Neural crest cell (in vitro differentiated cells): Measurements from ENCODE around the gene CACNA2D3. TPM values are rescaled to one million over a fixed set of nuclear protein-coding genes. Genes with fewer than 3 reads are reported as not detected.

Source experiments
- DNase-seq: peaks from one replicate; pipeline ENCODE4 v3.0.0; 2021; ENCODE audit warnings: low read depth, mixed read lengths, low spot score
- H3K27ac Mint-ChIP-seq: one replicate; pipeline ENCODE4 v1.8.0; 2021; ENCODE audit warnings: mild to moderate bottlenecking, mixed read lengths; ENCODE audit not compliant: unreplicated experiment
- H3K27me3 Mint-ChIP-seq: 2 replicates; pipeline ENCODE4 v1.8.0; 2021; ENCODE audit warnings: low read depth, mild to moderate bottlenecking, mixed read lengths
- H3K36me3 Mint-ChIP-seq: 2 replicates; pipeline ENCODE4 v1.8.0; 2021; ENCODE audit warnings: low read depth, mild to moderate bottlenecking, mixed read lengths
- H3K4me1 Mint-ChIP-seq: 2 replicates; pipeline ENCODE4 v1.8.0; 2021; ENCODE audit warnings: mixed read lengths
- H3K4me3 Mint-ChIP-seq: one replicate; pipeline ENCODE4 v1.8.0; 2021; ENCODE audit warnings: mild to moderate bottlenecking, mixed read lengths
- H3K9me3 Mint-ChIP-seq: 2 replicates; pipeline ENCODE4 v1.8.0; 2021; ENCODE audit warnings: mixed read lengths
- total RNA-seq: library from RNA; stranded (reverse); gene quantifications from 2 replicates; pipeline ENCODE4 v1.2.1, GENCODE V29; 2021
- TF ChIP-seq, protein P1 (sequence below): fragments of 200-600 bp; sonication (generic); conservative IDR thresholded peaks from 2 replicates; pipeline ENCODE4 v1.5.0; 2021; ENCODE audit warnings: antibody characterized with exemption, mild to moderate bottlenecking

CACNA2D3 gene
- total RNA-seq, 1 donor from 2014 or later, result 0.82 TPM

DNA sequence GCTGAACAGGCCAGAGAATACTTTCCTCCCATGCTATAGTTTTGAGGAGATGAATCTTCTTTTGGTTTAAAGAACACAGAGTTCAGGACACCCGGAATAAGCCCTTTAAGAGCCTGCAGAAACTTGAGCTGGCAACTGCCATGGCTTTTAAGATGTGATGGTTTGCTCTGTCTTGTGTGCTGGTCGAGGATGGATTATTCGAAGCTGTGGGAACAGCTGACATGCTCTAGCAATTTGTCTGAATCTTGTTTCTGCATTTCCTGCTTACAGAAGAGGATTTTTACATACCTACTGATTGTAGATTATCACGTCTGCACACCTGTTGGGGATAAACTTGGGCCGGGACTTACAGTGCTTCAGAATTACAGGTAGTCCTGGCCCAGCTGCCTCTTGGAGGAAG is 408.6 kb downstream of the CACNA2D3 start:
- TF ChIP-seq, protein P1, sequence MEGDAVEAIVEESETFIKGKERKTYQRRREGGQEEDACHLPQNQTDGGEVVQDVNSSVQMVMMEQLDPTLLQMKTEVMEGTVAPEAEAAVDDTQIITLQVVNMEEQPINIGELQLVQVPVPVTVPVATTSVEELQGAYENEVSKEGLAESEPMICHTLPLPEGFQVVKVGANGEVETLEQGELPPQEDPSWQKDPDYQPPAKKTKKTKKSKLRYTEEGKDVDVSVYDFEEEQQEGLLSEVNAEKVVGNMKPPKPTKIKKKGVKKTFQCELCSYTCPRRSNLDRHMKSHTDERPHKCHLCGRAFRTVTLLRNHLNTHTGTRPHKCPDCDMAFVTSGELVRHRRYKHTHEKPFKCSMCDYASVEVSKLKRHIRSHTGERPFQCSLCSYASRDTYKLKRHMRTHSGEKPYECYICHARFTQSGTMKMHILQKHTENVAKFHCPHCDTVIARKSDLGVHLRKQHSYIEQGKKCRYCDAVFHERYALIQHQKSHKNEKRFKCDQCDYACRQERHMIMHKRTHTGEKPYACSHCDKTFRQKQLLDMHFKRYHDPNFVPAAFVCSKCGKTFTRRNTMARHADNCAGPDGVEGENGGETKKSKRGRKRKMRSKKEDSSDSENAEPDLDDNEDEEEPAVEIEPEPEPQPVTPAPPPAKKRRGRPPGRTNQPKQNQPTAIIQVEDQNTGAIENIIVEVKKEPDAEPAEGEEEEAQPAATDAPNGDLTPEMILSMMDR, result no peak
- no peaks in the 10 kb centered on the region for H3K4me1 Mint-ChIP-seq
- H3K36me3 Mint-ChIP-seq, result no peaks in the 10 kb centered on the region
- H3K9me3 Mint-ChIP-seq, result peaks cover 3% of the 10 kb centered on the region
- DNase-seq, result no peak
- no peak overlapping the region for H3K27ac Mint-ChIP-seq
- H3K4me3 Mint-ChIP-seq, result no peak overlapping the region
- H3K27me3 Mint-ChIP-seq, result peaks cover 8% of the 10 kb centered on the region

DNA sequence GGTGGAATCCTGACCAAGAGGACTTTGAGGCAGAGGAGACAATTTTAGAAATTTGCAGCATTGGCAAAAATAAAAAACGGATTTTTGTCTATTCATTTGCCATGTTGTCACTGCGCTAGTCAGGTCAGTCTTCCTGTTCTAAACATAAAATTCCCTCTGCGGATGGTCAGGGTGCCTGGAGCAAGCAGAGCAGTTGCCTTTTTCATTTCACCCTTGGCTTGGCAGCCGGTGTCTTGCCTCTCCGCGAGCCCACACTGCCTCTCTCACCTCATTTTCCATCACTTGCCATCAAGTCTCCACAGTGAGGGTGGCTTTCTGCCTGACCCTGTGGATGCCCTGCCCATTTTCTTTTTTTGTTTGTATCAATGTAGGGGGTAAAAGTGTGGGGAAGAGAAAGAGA is 409.4 kb downstream of the CACNA2D3 start:
- peaks cover 3% of the 10 kb centered on the region for H3K9me3 Mint-ChIP-seq
- H3K4me3 Mint-ChIP-seq, result no peak overlapping the region
- no peaks in the 10 kb centered on the region for H3K4me1 Mint-ChIP-seq
- TF ChIP-seq, protein P1, result no peak
- DNase-seq, result no peak
- no peaks in the 10 kb centered on the region for H3K36me3 Mint-ChIP-seq
- H3K27ac Mint-ChIP-seq, result no peak overlapping the region
- peaks cover 10% of the 10 kb centered on the region for H3K27me3 Mint-ChIP-seq

DNA sequence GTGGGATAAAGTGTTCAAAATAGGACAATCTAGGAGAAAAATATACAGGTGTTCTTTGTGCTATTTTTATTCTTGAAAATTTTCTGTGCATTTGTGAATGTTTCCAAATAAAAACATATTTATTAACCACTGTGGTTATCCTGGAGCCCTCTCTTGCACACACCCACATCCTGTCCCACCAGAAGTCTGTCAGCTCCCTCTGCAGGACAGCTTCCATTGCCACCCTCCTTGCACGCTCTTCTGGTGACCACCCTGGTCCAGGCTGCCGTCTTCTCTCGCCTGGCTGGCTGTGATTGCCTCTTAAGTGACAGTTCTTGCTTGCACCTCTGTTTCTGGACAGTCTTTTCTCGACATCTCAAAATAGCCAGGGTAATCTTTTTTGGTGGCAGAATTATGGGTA is 411.5 kb downstream of the CACNA2D3 start:
- no peak for DNase-seq
- H3K4me1 Mint-ChIP-seq, result no peaks in the 10 kb centered on the region
- no peaks in the 10 kb centered on the region for H3K36me3 Mint-ChIP-seq
- no peaks in the 10 kb centered on the region for H3K9me3 Mint-ChIP-seq
- TF ChIP-seq, protein P1, result no peak
- H3K27ac Mint-ChIP-seq, result no peak overlapping the region
- peaks cover 10% of the 10 kb centered on the region for H3K27me3 Mint-ChIP-seq
- H3K4me3 Mint-ChIP-seq, result no peak overlapping the region

DNA sequence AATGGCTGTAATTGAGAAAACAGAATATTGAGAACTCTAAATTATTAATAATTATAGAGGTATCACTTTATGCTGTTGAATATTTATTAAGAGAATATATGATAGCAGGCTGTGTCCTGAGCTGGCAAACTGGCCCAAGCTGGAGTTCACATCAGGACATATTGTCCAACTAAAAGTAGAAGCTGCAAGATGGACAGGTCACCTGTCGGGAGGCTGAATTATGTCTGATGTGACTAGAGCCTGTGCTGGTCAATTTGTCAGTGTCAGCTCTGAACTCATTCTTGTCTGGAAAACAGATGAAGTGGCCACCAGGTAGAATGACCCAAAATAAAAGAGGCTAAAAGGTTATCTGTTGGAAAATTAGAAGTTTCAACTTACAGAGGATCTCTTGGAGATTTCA is 413.3 kb downstream of the CACNA2D3 start:
- H3K27ac Mint-ChIP-seq, result no peak overlapping the region
- H3K9me3 Mint-ChIP-seq, result no peaks in the 10 kb centered on the region
- no peak overlapping the region for H3K4me3 Mint-ChIP-seq

DNA sequence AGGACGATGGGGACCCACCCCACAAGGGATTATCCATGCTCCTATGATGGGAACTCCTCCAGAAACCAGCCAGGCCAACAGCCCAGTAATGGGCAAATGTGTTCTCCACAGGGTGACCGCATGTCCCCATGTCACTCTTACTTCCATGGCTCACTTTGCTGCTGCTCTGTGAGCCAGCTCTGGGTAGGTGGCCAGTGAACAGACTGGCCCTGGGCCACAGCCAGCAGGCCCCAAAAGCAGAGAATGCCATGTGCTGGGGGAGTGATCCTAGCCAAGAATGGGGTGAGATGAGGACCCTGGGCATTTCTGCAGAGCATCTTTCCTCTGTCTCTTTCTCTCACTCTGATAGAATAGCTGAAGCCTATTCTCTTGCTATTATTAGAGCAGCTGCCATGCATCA is 414.1 kb downstream of the CACNA2D3 start:
- DNase-seq, result no peak
- Mint-ChIP-seq H3K4me1 (no peaks in the 10 kb centered on the region), H3K27ac (no peak overlapping the region), H3K9me3 (no peaks in the 10 kb centered on the region), H3K4me3 (no peak overlapping the region), H3K36me3 (no peaks in the 10 kb centered on the region), H3K27me3 (peaks cover 5% of the 10 kb centered on the region)
- TF ChIP-seq, protein P1, result no peak

More for the DNA sequence above, 413.3 kb downstream of the CACNA2D3 start:
- H3K4me1 Mint-ChIP-seq, result no peaks in the 10 kb centered on the region
- DNase-seq, result no peak
- H3K36me3 Mint-ChIP-seq, result no peaks in the 10 kb centered on the region
- TF ChIP-seq, protein P1, result no peak
- H3K27me3 Mint-ChIP-seq, result peaks cover 10% of the 10 kb centered on the region

DNA sequence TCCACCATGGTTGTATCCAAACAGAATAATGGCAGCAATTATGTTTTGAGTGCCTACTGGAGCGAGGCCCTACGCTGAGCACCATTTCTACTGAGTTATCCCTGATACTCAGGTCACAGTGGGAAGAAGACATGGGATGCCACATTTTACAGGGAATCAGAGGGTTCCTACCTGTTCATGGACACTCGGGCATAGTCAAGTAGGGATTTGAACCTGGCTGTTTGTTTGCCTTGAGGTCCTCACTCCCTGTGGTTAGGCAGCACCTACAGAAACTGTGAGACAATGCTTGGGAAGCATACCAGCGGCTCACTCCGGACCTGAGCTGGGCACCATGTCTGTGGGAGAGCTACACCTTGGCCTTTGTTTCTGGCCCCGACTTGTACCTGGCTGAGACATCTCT is 415.2 kb downstream of the CACNA2D3 start:
- Mint-ChIP-seq H3K27me3 (peaks cover 5% of the 10 kb centered on the region), H3K36me3 (peaks cover 3% of the 10 kb centered on the region), H3K27ac (peak overlapping the region; percentile 70), H3K4me1 (no peaks in the 10 kb centered on the region), H3K9me3 (peaks cover 3% of the 10 kb centered on the region), H3K4me3 (no peak overlapping the region)
- no peak for DNase-seq
- TF ChIP-seq, protein P1, result no peak
